GM12801 (cell line): ENCODE results near the gene NOTCH3.

ENCODE experiments used
- CTCF ChIP-seq: IDR thresholded peaks from one replicate; pipeline ENCODE4 v1.5.1; 2011; ENCODE audit warnings: control low read depth; ENCODE audit not compliant: insufficient read length; ENCODE audit errors: extremely low read depth

Gene NOTCH3

GRCh38 chr19:15136234-15136954 lies 64.4 kb downstream of the NOTCH3 start:
- no peak for TF ChIP-seq CTCF

GRCh38 chr19:15129856-15130585 lies 70.8 kb downstream of the NOTCH3 start:
- no peak for TF ChIP-seq CTCF

- TF ChIP-seq CTCF, result no peak
Measured at GRCh38 chr19:15128162-15128770, 72.5 kb downstream of the NOTCH3 start.

GRCh38 chr19:15126131-15126910 lies 74.5 kb downstream of the NOTCH3 start:
- no peak for TF ChIP-seq CTCF

- no peak for TF ChIP-seq CTCF
Measured at GRCh38 chr19:15125232-15126067, 75.3 kb downstream of the NOTCH3 start.

GRCh38 chr19:15124572-15125231 lies 76.1 kb downstream of the NOTCH3 start:
- no peak for TF ChIP-seq CTCF
